Tibial nerve (tissue), 4 donors: ENCODE measurements around the gene CABYR.

Experiments used
- EP300 ChIP-seq, 2 donors: sonication (generic); formaldehyde crosslinking; IDR thresholded peaks; one replicate each; pipeline ENCODE4 v1.6.1; 2017; ENCODE audit warnings: antibody characterized with exemption in 2 of 2, mild to moderate bottlenecking in 1 of 2
- POLR2A ChIP-seq, 2 donors: fragments of 450-650 bp; IDR thresholded peaks; one replicate each; pipeline ENCODE4 v1.6.1; 2017; ENCODE audit warnings: antibody characterized with exemption in 2 of 2, mild to moderate bottlenecking in 2 of 2, moderate library complexity in 2 of 2
- TF ChIP-seq, protein P1 (sequence below), 5 experiments: fragments of 200-600 bp in 3 of 5; fragments of 450-650 bp in 2 of 5; sonication (generic) in 3 of 5; IDR thresholded peaks; one replicate each; pipeline ENCODE4 v1.5.1; 2016 to 2019; ENCODE audit warnings: antibody characterized with exemption in 5 of 5, mild to moderate bottlenecking in 3 of 5, moderate library complexity in 2 of 5

DNA sequence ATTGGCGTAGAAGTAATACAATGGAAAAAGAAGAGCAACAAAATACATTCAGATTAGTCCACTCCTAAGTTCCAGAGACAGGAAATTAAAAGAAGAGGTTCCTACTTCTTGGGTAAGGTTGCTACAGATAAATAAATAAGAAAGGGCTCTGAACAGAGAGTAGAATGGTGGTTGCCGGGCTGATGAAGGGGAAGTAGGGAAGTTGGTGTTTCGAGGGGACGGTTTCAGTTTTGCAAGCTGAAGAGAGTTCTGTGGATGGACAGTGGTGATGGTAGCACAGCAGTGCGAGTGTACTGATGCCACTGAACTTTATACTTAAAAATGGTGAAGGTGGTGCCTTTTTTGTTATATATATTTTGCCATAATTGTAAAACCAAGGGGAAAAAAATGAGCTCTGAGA is 48.2 kb downstream of the CABYR start:
- TF ChIP-seq, protein P1, sequence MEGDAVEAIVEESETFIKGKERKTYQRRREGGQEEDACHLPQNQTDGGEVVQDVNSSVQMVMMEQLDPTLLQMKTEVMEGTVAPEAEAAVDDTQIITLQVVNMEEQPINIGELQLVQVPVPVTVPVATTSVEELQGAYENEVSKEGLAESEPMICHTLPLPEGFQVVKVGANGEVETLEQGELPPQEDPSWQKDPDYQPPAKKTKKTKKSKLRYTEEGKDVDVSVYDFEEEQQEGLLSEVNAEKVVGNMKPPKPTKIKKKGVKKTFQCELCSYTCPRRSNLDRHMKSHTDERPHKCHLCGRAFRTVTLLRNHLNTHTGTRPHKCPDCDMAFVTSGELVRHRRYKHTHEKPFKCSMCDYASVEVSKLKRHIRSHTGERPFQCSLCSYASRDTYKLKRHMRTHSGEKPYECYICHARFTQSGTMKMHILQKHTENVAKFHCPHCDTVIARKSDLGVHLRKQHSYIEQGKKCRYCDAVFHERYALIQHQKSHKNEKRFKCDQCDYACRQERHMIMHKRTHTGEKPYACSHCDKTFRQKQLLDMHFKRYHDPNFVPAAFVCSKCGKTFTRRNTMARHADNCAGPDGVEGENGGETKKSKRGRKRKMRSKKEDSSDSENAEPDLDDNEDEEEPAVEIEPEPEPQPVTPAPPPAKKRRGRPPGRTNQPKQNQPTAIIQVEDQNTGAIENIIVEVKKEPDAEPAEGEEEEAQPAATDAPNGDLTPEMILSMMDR (IDR thresholded peaks at IDR 0.05): no peak
- TF ChIP-seq EP300 (IDR thresholded peaks at IDR 0.05) (no peak), POLR2A (IDR thresholded peaks at IDR 0.05) (no peak)
